HG03039 (cell line): Measurements from ENCODE around the gene PEX11B.
"Not testable (repeated sequence)": the region's sequence is repeated elsewhere in the genome, so short reads cannot be mapped to it uniquely, and the experiment has no call there.

Experiments
- ATAC-seq: cut with Tn5 transposase; IDR thresholded peaks from one replicate; pipeline ENCODE4 v1.9.1; 2021; ENCODE audit warnings: mild to moderate bottlenecking, moderate library complexity; ENCODE audit not compliant: unreplicated experiment

Gene PEX11B

DNA sequence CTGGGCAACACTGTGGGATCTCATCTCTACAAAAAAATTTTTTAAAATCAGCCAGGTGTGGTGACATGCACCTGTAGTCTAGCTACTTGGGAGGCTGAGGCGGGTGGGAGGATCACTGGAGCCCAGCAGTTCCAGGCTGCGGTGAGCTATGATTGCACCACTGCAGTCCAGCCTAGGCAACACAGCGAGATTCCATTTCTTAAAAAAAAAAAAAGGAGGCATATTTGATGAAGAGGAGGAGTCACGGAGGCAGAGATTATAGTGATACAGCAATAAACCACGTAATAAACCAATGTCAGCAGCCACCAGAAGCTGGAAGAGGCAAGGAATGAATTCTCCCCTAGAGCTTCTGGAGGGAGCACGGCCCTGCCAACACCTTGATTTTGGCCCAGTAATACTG, 35.3 kb upstream of the PEX11B start:
- ATAC-seq = no peak

- ATAC-seq = no peak
These were observed 34.4 kb upstream of the PEX11B start for GRCh38 chr1:145952903-145953302.

DNA sequence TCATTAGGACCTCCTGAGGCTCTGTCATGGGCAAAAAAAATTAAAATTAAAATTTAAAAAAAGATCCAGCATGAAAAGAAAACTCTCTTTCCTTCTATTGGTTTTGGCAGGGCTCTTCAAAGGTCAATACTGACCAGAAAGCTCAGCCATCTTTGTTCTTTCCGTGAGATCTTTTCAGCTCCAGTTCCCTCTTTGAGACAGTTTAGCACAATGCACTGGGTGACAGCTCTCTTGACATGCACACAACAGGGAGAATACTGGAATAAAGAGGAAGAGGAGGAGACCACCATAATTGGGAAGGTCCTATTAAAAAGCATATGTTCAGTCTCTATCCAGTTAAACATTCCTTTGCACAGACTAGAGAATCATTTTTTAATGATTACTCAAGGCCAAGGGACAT, 33.0 kb upstream of the PEX11B start:
- no peak for ATAC-seq

DNA sequence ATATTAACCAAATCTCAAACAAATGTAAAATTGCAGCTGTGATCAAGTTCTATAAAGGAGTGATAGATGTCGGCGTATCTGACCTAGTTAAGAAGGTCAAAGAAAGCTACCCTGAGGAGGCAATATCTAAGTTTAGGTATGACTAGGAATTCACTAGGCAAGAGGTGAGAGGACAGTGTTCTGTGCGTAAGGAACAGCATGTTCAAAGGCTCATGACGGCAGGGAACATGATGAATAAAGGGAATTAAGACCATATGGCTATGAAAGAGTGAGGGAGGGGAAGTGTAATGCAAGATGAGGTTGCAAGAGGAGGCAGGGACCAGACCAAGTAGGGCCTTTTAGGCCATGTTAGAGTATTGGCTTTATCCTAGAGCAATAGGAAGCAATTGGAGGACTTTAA, 30.7 kb upstream of the PEX11B start:
- no peak for ATAC-seq

- ATAC-seq = no peak
These were observed 29.0 kb upstream of the PEX11B start for GRCh38 chr1:145947551-145947950.

DNA sequence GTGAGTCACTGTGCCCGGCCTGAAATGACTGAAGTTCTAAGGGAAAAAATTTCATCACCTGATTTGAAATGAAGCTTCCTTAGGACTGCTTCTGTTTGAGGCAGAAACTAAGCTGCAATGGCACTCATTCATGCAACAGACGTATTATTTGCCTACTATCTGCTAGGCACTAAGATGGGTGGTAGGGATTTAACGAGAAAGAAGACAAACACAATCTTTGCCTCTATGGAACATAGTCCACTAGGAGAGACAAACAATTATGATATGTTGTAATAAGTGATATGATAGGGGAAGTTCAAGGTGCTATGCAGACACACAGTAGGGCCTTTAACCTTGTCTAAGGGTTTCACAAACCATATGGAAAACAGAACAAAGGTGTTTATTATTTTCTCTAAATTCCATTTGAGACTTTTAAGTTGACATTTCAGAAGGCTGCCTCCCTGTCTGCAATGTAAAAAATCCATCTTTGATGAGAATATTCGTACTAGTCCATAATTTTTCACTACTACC, 28.0 kb upstream of the PEX11B start:
- no peak for ATAC-seq

- no peak for ATAC-seq
These were observed 26.0 kb upstream of the PEX11B start for GRCh38 chr1:145944532-145944931.

- no peak for ATAC-seq
These were observed 24.4 kb upstream of the PEX11B start for GRCh38 chr1:145942871-145943270.

- ATAC-seq = no peak
These were observed 23.9 kb upstream of the PEX11B start for GRCh38 chr1:145942405-145942804.

DNA sequence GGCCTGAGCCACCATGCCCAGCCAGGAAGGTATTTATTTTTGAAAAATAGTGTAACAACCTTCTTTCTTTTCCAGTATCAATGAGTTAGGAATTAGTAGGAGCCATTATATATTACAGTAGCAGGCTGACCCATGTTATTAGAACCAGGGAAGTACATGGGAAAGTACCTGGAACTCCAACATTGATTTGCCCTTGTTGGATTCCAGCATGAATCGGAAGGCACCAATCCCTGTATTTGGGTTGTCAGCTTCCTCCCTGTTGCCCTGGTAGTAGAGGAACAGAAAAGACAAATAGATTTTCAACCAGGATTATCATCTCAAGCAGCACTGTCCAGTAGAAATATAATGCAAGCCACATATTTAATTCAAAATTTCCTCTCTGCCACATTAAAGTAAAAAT, 18.9 kb upstream of the PEX11B start:
- no peak for ATAC-seq

DNA sequence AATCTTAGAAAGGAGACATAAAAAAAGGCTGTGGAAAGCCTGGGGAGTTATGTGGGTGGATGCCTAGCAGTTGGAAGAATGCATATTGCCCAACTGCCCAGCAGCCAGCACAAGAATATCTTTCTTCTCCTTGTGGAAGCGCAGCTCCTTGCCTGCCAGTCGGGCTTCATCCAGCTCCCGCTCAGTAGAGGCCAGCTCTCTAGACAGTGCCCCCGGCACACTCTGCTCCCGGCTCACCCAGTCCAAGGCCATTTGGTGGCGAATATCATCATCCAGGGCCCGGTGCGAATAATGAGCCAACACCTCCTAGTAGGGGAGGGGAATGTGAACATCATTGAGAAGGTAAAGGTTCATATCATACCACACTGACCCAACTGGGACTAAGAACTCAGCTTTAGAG, 17.7 kb upstream of the PEX11B start:
- no peak for ATAC-seq

DNA sequence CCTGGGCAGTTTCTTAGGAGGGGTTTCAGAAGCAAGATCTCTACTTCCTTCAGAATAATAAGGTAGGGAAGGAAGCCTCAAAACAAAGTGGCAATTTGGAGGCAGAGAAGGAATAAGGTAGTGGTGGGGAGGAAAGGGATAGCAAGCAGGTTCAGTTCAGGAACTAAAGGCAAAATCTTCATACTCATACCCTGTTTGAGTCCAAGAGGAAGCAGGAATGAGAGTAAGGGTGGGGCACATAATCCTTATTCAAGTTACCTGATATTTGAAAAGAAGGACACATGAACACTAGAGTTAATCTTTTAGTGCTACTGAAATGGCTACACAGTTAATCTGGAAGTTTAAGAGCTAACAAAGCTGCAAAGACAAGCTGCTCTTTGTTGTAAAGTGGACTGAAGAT, 17.2 kb upstream of the PEX11B start:
- ATAC-seq = no peak

GRCh38 chr1:145932522-145933009, 14.0 kb upstream of the PEX11B start:
- not testable (repeated sequence) for ATAC-seq

DNA sequence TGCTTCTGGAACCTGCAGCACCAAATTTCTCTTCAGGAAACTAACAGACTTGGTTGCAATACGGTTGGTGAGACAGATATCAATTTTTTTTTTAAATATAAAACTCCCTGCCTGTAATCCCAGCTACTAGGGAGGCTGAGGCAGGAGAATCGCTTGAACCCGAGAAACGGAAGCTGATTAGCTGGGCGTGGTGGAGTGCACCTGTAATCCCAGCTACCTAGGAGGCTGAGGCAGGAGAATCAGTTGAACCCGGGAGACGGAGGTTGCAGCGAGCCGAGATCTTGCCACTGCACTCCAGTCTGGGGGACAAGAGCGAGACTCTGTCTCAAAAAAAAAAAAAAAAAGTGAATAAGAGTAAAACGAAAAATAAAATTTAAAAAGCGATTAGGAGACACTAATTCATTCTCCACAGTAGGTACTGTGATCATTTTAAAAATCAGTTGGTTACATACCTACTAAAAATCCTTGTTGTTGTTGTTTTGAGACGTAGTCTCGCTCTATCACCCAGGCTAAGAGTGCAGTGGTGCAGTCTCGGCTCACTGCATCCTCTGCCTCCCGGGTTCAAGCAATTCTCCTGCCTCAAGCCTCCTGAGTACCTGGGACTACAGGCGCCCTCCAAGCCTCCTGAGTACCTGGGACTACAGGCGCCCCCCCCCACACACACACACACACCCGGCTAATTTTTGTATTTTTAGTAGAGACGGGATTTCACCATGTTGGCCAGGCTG, 9.6 kb upstream of the PEX11B start:
- no peak for ATAC-seq

GRCh38 chr1:145927063-145927886, 8.8 kb upstream of the PEX11B start, which contains the start of gene RBM8A:
Gene RBM8A, minus strand, starts transcription at chr1:145927484. Its CDS starts 58 bp downstream, at chr1:145927426.
- ATAC-seq = peak; percentile 94

GRCh38 chr1:145926686-145927062, 8.2 kb upstream of the PEX11B start:
- ATAC-seq = no peak

DNA sequence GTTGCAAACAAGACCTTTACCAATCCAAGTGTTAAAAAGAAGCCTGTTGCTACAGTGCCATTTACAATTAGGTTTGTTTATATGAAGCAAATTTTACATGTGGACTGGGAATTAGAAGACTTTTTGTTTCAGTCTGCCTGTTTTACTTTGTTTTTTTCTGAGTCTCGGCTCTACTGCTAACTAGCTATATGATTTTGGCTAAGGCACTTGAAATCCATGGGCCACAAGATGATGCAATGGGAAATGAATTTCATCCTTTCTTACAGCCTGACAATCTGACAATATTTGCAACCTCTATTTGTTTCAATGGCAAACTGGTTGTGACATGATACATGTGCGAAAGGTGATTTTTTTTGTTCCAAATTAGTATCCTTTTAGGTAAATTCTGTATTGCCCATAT, 3.7 kb upstream of the PEX11B start:
- no peak for ATAC-seq

- ATAC-seq = not testable (repeated sequence)
These were observed 1.8 kb upstream of the PEX11B start for GRCh38 chr1:145920297-145920696.

DNA sequence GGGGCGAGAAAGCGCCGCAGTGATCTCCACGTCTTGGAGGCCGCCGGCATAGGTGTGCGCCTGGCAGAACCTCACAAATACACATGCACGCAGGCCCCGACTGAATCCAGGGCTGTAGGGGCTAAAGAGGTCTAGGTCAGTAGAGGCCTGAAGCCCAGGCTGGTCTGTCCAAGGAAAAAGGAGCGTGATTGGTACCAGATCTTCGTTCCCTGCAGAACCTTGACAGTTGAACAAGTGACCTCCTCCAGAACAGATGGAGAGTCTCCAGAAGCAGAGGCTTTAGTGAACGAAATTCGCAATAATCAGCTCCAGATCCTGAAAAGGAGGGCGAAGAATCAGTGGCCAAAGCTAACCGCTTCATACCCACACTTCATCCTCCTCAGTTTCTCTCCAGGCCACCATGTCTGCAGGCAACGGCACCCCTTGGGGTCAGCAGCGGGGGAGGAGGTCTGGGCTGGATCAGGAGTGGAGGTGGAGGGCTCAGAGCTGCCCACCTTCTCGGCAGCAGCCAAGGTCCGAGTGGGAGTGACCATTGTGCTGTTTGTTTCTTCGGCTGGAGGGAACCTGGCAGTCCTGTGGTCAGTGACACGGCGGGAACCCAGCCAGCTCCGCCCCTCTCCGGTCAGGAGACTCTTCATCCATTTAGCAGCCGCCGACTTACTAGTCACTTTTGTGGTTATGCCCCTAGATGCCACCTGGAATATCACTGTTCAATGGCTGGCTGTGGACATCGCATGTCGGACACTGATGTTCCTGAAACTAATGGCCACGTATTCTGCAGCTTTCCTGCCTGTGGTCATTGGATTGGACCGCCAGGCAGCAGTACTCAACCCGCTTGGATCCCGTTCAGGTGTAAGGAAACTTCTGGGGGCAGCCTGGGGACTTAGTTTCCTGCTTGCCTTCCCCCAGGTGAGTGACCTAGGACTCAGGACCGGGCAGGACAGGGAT, 749 bp upstream of the PEX11B start:
- ATAC-seq = peak; percentile 74

DNA sequence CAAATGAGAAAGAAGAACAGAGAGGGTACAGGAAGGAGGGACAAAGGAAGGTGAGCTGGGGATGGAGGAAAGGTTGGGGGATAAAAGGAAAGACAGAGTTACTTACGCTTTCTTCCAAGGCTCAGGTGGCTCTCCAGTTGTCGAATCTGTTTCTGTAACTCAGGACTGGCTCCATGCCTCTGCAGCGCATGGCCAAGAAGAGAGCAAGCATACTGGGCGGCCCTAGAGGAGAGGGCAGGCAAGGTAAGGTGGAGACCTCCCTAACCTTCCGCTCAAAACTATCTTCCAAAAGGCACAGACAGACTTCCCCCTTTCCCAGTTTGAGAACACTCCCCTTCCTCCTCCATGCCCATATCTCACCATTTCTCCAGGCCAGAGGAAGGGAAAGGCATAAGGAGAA, 922 bp downstream of the PEX11B start:
- ATAC-seq = no peak

DNA sequence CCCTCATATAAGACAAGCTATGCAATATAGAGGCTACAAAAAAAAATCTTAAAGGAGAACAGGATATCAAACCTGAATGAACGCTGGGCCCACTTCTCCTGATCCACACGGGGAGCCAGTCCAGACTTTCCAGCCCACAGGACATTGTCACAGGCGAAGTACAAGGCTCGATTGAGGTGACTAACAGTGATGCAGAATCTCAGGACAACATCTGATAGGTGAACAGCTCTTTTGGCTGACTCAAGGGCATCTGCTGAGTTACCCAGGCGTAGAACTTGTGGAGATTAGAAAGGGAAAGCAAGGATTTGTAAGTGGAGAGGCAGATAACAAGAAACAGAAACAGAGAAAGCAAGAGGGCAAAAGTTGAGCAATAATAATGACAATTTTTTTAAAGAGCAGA, 1.8 kb downstream of the PEX11B start:
- ATAC-seq = no peak
